ENCODE measurements around the gene PIM3.

PIM3 gene

DNA sequence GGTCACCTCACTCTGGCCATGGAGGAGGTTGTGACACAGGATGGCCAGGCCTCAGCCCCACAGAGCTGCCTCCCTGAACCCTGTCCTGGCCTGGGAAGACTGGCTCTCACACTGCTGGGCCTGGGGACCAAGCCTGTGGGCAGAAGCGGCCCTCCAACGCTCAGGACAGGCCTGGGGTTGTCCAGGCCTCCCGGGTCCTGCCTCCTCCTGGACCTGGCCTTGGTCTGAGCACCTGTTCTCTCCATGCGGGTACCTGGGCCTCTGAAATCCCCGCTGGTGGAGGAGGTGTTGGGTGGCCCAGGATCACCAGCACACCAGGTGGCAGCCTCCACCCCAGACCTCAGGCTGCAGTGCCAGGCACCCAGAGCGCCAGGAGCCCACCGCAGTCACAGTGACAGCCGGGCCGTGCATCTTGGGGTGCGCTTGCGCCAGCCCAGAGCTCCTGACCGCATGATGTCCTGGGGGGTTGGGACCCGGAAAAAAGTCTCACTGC is 16.1 kb upstream of the PIM3 start:
- TF ChIP-seq GATA3 (IDR thresholded peaks at IDR 0.05; ENCODE audit: low read depth, low read length) (no peak), GATA2 (IDR thresholded peaks at IDR 0.05; ENCODE audit: low read depth, low read length) (no peak)

DNA sequence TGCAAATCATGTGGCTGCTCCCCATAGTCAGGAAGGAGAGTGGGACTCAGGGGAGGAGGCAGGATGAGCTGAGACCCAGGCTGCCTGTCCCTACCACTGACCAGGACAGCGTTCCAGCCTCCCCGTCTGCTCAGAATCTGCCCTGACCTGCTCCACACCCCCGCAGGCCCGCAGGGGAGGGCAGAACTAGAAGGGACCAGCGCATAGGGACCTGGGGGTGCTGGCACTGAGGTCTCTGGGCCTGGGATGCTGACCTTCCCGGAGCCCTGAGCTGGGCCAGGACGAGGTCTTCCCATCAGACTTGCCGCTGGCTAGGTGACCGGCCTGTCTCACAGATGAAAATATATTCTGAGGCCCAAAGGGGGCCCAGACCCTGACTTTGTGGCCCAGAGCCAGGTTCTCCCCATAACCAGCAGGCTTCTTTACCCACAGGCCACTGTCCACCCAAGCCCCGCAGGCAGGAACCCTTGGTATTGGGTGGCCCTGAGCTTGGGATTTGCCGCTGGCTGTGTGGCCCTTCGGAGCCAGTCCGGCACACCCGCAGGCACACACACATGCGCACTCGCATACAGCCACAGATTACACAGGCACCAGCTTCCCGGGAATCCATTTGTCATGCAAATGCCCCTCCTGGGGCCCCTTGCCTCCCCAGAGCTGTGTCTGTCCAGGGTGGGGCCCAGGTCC is 13.8 kb upstream of the PIM3 start:
- no peak for TF ChIP-seq GATA3 (IDR thresholded peaks at IDR 0.05; ENCODE audit: low read depth, low read length)
- TF ChIP-seq GATA2 (IDR thresholded peaks at IDR 0.05; ENCODE audit: low read depth, low read length) = no peak

DNA sequence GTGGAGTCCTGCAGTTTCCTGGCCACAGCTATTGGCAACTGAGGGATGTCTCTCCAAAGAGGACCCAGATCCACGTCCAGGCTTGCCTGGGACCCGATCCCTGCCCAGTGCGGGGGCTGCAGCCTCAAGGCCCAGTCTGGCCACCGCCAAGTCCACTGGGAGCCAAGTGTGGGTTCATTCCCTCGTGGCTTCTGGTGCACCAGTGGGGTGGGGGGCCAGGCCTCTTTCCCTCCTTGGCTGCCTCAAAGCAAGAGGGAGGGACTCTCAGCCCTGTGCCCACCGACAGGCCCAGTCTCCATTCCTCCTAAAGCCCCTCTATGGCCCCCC is 13.3 kb upstream of the PIM3 start:
- no peak for TF ChIP-seq GATA3 (IDR thresholded peaks at IDR 0.05; ENCODE audit: low read depth, low read length)
- no peak for TF ChIP-seq GATA2 (IDR thresholded peaks at IDR 0.05; ENCODE audit: low read depth, low read length)

DNA sequence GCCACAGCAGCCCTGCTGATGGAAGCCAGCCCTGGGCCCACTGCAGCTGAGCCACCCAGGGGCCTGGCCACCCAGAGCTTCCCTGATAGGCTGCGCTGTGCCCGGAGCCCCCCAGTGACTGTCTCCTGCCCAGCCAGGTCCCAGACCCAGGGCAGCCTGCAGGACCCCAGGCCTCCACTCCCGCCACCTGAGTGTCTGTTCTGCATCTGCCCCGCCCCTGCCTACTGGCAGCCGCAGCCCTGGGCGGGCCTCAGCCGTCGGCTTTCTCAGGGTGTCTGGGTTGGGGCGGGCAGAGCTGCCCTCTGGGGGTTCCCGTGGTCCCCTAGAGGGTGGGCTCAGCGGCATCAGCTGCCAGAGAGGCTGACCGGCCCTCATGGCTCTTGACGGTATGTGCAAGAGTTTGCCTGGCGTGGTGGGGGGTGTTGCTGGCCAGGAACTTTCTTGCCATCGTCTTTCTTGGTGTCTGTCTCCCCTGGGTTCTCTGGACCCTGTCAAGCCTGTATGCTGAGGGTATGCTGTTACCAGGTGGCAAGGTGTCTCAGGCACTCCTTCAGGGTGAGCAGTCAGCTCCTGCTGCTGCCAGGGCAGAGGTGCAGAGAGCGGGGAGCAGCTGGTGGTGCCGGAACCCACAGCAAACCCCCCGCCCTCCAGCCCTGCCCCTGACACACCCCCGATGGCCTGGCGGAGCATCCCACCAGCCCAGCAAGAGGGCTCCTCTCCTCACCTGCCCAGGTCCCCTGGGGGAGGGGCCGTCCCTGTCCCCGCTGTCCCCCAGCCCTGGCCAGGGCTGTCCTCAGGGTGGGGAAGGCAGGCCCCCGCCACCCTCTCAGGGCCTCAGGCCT is 12.2 kb upstream of the PIM3 start:
- TF ChIP-seq GATA3 (IDR thresholded peaks at IDR 0.05; ENCODE audit: low read depth, low read length) (no peak), GATA2 (IDR thresholded peaks at IDR 0.05; ENCODE audit: low read depth, low read length) (no peak)

DNA sequence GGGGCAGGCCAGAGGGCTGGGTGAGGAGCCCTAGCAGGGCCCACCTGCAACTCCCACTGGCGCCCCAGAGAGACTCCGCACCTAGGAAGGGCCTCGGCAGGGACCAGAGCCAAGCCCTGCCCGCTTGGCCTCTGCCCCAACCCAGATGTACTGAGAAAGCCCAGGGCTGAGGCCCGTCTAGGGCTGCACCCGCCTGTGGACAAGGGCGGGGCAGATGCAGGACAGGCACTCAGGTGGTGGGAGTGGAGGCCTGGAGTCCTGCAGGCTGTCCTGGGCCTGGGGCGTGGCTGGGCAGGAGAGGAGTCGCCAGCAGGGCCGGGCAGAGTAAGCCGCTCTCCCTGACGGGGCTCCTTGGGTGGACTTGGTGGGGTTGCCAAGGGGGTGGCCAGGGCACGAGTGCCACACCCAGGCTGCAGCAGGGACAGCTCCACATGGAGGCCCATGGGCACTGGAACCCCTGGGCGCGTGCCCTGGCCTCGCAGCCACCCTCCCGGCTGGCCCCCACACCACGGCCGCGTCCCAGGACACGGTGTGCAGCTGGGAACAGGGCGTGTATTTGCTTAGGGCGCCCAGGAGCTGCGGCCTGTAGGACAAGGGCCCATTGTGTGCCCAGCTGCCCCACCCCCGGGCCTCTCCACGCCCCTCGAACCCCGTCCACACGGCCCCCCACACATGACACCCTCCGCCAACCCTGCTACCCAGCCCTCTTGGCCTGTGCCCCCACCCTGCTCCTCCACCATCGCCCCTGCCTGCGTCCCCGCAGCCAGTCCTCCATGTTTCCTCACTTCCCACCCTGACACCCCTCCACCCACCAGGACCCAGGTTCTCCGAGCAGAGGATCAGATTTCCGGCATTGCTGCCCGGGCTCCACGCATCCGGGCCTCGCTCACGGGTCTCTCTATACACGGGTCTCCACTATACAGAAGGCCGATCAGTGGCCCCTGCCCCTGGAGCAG is 11.3 kb upstream of the PIM3 start:
- TF ChIP-seq GATA2 (IDR thresholded peaks at IDR 0.05; ENCODE audit: low read depth, low read length) = no peak
- TF ChIP-seq GATA3 (IDR thresholded peaks at IDR 0.05; ENCODE audit: low read depth, low read length) = no peak

DNA sequence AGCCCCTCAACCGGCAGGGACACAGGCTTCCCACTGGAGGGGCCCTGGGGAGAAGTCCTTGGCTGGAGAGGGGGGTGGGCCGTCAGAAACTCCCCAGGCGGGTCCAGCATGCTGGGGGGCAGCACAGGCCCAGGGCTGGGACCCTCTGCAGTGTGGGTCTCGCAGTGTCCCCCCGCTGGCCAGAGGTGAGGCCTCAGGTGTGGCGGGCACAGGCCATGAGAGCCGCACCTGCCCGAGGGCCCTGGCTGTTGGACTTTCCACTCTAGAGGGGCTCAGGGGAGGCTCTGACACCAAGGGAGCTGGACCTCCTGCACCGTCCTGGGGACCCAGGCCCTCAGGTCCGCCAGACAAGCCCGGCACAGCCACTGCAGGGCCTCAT is 10.7 kb upstream of the PIM3 start:
- TF ChIP-seq GATA3 (IDR thresholded peaks at IDR 0.05; ENCODE audit: low read depth, low read length) = no peak
- no peak for TF ChIP-seq GATA2 (IDR thresholded peaks at IDR 0.05; ENCODE audit: low read depth, low read length)

DNA sequence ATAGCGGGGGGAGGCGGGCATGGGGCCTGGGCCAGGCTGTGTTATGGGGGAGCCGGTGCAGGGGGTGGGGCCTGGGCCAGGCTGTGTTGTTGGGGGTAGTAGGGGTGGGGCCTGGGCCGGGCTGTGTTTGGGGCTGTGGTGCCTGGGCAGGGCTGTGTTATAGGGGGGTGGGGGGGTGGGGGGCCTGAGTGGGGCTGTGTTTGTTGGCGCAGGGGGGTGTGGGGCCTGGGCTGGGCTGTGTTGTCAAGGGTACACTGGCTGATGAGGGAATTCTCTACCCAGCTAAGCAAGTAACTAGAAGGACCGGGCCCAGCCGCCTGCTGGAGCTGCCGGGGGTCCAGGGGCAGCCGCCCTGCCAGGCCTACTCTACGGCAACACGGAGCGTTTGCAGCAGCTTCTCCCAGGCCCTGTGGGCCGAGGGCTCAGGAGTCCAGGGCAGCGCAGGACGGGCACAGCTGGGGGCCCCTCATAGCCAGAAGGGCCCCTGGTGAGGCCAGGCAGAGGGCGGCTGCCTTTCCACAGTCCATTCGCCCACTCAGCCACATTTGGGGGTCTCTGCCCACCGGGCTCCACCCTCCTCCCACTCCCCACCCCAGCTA is 10.1 kb upstream of the PIM3 start:
- no peak for TF ChIP-seq GATA2 (IDR thresholded peaks at IDR 0.05; ENCODE audit: low read depth, low read length)
- TF ChIP-seq GATA3 (IDR thresholded peaks at IDR 0.05; ENCODE audit: low read depth, low read length) = no peak

DNA sequence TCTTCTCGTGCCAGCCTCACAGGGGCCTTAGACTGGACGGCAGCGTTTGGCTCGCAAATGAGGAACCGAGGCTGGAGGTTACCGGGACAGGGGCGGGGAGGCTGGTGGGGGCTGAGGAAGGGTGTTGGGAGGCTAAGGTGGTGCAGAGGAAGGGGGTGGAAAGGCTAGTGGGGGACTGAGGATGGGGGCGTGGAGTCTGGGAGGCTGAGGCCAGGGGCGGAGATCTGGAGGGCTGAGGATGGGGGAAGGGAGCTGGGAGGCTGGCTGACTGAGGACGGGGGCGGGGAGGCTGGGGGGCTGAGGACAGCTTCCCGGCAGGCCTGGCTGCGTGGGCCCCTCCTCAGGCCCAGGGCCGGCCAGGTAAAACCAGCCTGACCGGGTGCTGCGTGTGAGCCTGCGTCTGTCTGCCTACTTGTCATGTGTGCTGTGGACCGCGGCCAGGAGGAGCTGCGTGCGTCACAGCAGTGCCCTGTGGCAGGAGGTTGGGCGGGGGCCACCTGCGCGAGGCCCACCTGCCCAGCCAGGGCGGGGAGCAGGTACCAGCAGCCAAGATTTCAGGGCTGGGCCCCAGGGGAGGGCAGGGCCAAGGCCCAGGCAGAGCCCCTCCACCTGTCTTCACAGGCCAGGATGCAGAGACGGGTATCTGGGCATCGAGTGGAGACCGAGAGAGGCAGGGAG is 9.4 kb upstream of the PIM3 start:
- no peak for TF ChIP-seq GATA2 (IDR thresholded peaks at IDR 0.05; ENCODE audit: low read depth, low read length)
- TF ChIP-seq GATA3 (IDR thresholded peaks at IDR 0.05; ENCODE audit: low read depth, low read length) = no peak

DNA sequence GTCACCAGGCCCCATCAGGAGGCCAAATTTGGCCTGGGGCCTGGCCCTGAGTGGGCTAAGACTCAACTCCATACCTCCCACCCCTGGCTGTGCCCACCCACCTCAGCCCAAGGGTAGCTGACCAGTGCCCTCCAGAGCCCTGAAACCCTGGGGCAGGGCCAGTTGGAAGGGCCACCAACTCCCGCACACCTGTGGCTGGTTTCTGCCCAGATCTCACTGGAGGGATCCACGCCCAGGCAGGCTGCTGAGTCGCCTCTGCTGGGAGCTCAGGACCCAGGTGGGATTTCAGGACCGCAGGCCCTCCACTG is 8.9 kb upstream of the PIM3 start:
- TF ChIP-seq GATA3 (IDR thresholded peaks at IDR 0.05; ENCODE audit: low read depth, low read length) = no peak
- no peak for TF ChIP-seq GATA2 (IDR thresholded peaks at IDR 0.05; ENCODE audit: low read depth, low read length)

DNA sequence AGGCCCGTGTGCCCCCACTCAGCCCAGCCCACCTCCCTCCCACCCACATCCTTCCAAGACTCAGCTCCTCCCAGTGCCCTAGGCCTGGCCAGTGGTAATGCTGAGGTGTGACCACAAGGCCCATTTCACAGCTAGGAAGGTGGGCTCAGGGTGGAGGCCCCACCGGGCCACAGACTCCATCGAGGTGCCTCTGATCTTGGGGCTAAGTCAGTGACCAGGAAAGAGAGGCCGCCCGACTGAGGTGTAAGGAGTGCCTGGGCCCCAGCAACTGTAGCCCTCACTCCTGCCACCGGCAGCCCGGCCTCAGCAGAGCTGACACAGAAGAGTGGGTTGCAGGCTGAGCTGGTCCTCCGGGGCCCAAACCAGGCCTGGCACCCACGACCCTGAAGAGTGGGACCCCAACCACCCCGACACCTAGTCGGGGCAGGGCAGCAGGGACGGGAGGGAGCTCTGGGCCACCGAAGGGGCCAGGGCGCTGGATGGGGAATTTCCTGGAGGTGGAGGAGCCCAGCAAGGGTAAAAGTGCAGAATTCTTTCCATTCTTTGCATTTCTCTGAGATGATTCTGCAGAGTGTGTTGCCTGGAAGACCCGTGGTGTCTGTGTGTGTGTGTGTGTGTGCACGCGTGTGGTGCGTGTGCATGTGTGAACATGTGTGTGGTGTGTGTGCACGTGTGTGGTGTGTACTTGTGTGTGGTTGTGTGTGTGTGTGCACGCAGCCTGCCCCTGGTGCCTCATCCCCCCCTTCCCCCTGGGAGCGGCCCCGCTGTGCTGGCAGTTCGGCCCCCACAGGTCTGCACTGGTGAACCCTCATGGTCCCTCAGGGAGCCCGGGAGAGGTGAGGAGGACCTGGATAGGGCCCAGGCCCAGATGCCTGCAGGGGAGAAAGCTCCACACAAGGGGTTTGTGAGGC is 8.3 kb upstream of the PIM3 start:
- TF ChIP-seq GATA3 (IDR thresholded peaks at IDR 0.05; ENCODE audit: low read depth, low read length) (no peak), GATA2 (IDR thresholded peaks at IDR 0.05; ENCODE audit: low read depth, low read length) (no peak)

DNA sequence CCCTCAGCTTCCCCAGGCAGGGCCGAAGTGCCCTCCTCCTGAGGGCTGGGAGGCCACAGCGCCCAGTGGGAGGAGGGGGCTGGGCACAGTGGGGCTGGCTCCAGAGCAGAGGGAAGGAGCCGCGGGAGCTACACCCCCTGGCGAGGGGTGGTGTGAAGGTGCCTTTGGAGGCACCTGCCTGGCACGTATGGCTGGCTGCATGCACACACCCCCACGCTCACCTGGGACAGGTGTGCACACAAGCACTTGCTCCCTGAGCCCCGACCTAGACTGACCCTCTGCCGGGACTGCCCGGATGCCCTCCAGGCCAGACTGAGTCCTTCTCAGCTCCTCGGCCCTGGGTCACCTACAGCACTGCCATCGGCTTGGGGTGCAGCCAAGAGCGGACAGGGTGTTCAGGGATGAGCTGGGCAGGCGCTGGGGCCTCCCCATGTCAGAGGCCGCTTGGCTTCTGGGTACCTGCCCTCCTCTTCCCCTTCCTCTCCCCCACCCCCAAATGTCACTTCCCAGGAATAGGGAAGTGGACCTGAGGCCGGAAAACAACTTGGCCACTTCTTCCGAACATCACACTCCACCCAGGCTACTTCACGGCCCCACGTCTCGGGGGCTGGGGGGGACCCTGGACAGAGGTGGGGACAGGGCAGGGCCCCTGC is 7.4 kb upstream of the PIM3 start:
- no peak for TF ChIP-seq GATA3 (IDR thresholded peaks at IDR 0.05; ENCODE audit: low read depth, low read length)
- no peak for TF ChIP-seq GATA2 (IDR thresholded peaks at IDR 0.05; ENCODE audit: low read depth, low read length)

Data from SH-SY5Y (cell line).